ENCODE data around the gene FAF1.

The FAF1 gene

GRCh38 chr1:50681931-50682330, 278.1 kb downstream of the FAF1 start:
- Mint-ChIP-seq H3K27me3 (ENCODE audit: low read depth, poor library complexity) (no peaks in the 10 kb centered on the region), H3K4me1 (no peaks in the 10 kb centered on the region), H3K9me3 (no peaks in the 10 kb centered on the region), H3K27ac (no peak overlapping the region), H3K4me3 (no peak overlapping the region), H3K36me3 (ENCODE audit: low read depth) (no peaks in the 10 kb centered on the region)
- no peak for TF ChIP-seq CTCF (IDR thresholded peaks at IDR 0.05)
- DNase-seq, result no peak

GRCh38 chr1:50667710-50668356, 292.2 kb downstream of the FAF1 start:
- DNase-seq, result no peak
- peaks cover 13% of the 10 kb centered on the region for H3K4me1 Mint-ChIP-seq
- no peak overlapping the region for H3K27ac Mint-ChIP-seq
- H3K4me3 Mint-ChIP-seq, result no peak overlapping the region
- no peaks in the 10 kb centered on the region for H3K9me3 Mint-ChIP-seq
- TF ChIP-seq CTCF (IDR thresholded peaks at IDR 0.05), result no peak
- no peaks in the 10 kb centered on the region for H3K27me3 Mint-ChIP-seq (ENCODE audit: low read depth, poor library complexity)
- H3K36me3 Mint-ChIP-seq (ENCODE audit: low read depth), result no peaks in the 10 kb centered on the region

GRCh38 chr1:50667272-50667671, 292.8 kb downstream of the FAF1 start:
- TF ChIP-seq CTCF (IDR thresholded peaks at IDR 0.05), result no peak
- Mint-ChIP-seq H3K4me3 (no peak overlapping the region), H3K27ac (no peak overlapping the region), H3K27me3 (ENCODE audit: low read depth, poor library complexity) (no peaks in the 10 kb centered on the region), H3K9me3 (no peaks in the 10 kb centered on the region), H3K4me1 (peaks cover 13% of the 10 kb centered on the region), H3K36me3 (ENCODE audit: low read depth) (no peaks in the 10 kb centered on the region)
- no peak for DNase-seq

- DNase-seq, result no peak
- no peak overlapping the region for H3K4me3 Mint-ChIP-seq
- TF ChIP-seq CTCF (IDR thresholded peaks at IDR 0.05), result no peak
- peaks cover 13% of the 10 kb centered on the region for H3K4me1 Mint-ChIP-seq
- peak overlapping the region; percentile 17 for H3K27ac Mint-ChIP-seq
- no peaks in the 10 kb centered on the region for H3K9me3 Mint-ChIP-seq
- H3K27me3 Mint-ChIP-seq (ENCODE audit: low read depth, poor library complexity), result no peaks in the 10 kb centered on the region
- H3K36me3 Mint-ChIP-seq (ENCODE audit: low read depth), result no peaks in the 10 kb centered on the region
These were observed 293.2 kb downstream of the FAF1 start for GRCh38 chr1:50666849-50667248.

- no peaks in the 10 kb centered on the region for H3K27me3 Mint-ChIP-seq (ENCODE audit: low read depth, poor library complexity)
- H3K27ac Mint-ChIP-seq, result no peak overlapping the region
- TF ChIP-seq CTCF (IDR thresholded peaks at IDR 0.05), result no peak
- no peaks in the 10 kb centered on the region for H3K36me3 Mint-ChIP-seq (ENCODE audit: low read depth)
- H3K9me3 Mint-ChIP-seq, result no peaks in the 10 kb centered on the region
- DNase-seq, result no peak
- H3K4me3 Mint-ChIP-seq, result no peak overlapping the region
- H3K4me1 Mint-ChIP-seq, result peaks cover 13% of the 10 kb centered on the region
These were observed 294.7 kb downstream of the FAF1 start for GRCh38 chr1:50665413-50665812.

- DNase-seq, result no peak
- Mint-ChIP-seq H3K27me3 (ENCODE audit: low read depth, poor library complexity) (no peaks in the 10 kb centered on the region), H3K27ac (no peak overlapping the region), H3K4me3 (no peak overlapping the region), H3K4me1 (no peaks in the 10 kb centered on the region), H3K9me3 (no peaks in the 10 kb centered on the region), H3K36me3 (ENCODE audit: low read depth) (no peaks in the 10 kb centered on the region)
- no peak for TF ChIP-seq CTCF (IDR thresholded peaks at IDR 0.05)
These were observed 298.4 kb downstream of the FAF1 start for GRCh38 chr1:50661626-50662025.
